Activated naive CD4-positive, alpha-beta T cell treated with anti-CD3 and anti-CD28 coated beads, Interleukin-2, amount 50 U/mL, for 72 hours (primary cell): ENCODE results near the gene VN1R5. TPM values are rescaled to one million over a fixed set of nuclear protein-coding genes. Genes with fewer than 3 reads are reported as not detected.
"Not testable (repeated sequence)": the region's sequence is repeated elsewhere in the genome, so short reads cannot be mapped to it uniquely, and the experiment has no call there.

Experiments
- ATAC-seq, 2 donors: fragments of 150-1000 bp; cut with Tn5 transposase; 2 replicates each; pipeline ENCODE4 v1.10.0; 2021; ENCODE audit warnings: mild to moderate bottlenecking in 2 of 2, moderate library complexity in 2 of 2
- DNase-seq, 2 donors: peaks; one replicate each; pipeline ENCODE4 v3.0.0; 2021 to 2022; ENCODE audit warnings: low spot score in 2 of 2
- H3K27ac Mint-ChIP-seq, 2 donors: one replicate each; pipeline ENCODE4 v1.8.0; 2022; ENCODE audit warnings: mild to moderate bottlenecking in 2 of 2, mixed read lengths in 2 of 2
- H3K36me3 Mint-ChIP-seq, 2 donors: one replicate each; pipeline ENCODE4 v1.8.0; 2022; ENCODE audit warnings: mixed read lengths in 2 of 2
- H3K9me3 Mint-ChIP-seq, 2 donors: one replicate each; pipeline ENCODE4 v1.8.0; 2022; ENCODE audit warnings: mixed read lengths in 2 of 2
- total RNA-seq, 2 donors: library from RNA; stranded (reverse); gene quantifications; one replicate each; pipeline ENCODE4 v1.2.3, GENCODE V29; 2022

VN1R5 gene
- total RNA-seq, 2 donors from 2014 or later, result not detected

DNA sequence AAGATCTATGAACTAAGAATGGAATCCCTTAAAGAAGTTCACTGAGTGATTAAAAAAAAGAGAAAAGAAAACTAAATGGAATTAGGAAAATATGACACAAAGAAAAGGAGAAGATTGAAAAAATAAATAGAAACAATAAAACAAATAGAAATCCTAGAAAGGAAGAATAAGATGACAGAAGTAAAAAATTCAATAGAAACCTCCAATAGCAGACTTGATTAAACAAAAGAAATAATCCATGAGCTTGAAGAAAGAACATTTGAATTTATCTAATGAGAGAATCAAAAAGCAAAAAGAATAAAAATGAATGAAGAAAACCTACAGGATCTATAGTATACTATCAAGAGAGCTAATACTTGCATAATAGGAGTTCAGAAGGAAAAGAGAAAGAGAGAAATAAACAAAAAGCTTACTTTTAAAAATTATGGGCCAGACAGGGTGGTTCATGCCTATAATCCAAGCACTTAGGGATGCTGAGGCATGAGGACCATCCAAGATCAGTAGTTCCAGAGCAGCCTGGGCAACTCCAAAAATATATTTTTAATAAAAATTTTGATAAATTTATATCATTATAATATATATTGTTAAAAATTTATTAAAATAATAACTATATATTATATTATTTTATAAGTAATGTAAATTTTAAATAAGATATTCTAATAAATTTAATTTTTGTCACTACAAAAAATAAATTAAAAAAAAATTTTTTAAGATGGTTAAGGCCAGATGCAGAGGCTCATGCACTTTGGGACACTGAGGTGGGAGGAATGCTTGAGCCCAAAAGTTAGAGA, 9.4 kb upstream of the VN1R5 start:
- peaks cover 0 to 17% of the 10 kb centered on the region in 2 donors for H3K36me3 Mint-ChIP-seq
- DNase-seq (no peak), ATAC-seq (no peak)
- H3K9me3 Mint-ChIP-seq, result peaks cover 26 to 30% of the 10 kb centered on the region in 2 donors
- H3K27ac Mint-ChIP-seq, result no peak overlapping the region

DNA sequence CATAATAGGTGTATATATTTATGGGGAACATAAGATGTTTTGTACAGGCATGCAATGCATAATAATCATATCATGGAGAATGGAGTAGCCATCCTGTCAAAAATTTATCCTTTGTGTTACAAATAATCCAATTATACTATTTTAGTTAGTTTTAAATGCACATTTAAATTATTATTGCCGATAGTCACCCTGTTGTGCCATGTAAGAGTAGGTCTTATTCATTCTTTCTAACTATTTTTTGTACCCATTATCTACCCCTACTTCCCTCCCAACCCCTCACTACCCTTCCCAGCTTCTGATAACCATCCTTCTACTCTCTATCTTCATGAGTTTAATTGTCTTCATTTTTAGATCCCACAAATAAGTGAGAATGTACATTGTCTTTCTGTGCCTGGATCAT, 8.3 kb upstream of the VN1R5 start:
- H3K27ac Mint-ChIP-seq, result no peak overlapping the region
- H3K36me3 Mint-ChIP-seq, result peaks cover 0 to 17% of the 10 kb centered on the region in 2 donors
- H3K9me3 Mint-ChIP-seq, result peaks cover 30 to 32% of the 10 kb centered on the region in 2 donors
- no peak for DNase-seq
- no peak for ATAC-seq

DNA sequence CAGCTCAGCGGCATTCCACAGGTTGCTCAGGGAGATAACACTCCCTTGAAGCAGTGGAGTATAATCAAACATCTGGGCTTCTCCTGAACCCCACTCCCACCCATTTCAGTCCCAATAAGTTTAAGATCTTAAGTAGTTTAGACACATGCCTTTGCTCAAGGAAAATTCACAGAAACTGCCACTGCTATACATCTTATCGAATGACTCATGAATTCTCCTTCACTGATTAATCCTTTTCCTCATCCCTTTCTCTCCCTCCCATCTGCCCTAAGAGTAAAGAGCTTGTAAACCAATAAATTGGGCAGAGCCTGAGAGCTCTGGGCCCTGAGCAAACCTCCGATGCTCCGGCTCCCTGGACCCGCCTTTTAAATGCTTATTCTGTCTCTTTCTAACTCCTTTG, 10.2 kb downstream of the VN1R5 start:
- DNase-seq (no peak), ATAC-seq (no peak)
- Mint-ChIP-seq H3K27ac (no peak overlapping the region), H3K9me3 (peaks cover 8 to 22% of the 10 kb centered on the region in 2 donors), H3K36me3 (peaks cover 7 to 8% of the 10 kb centered on the region in 2 donors)

GRCh38 chr1:247268390-247269045, 12.6 kb downstream of the VN1R5 start:
- no peak for DNase-seq
- peaks cover 9 to 15% of the 10 kb centered on the region in 2 donors for H3K36me3 Mint-ChIP-seq
- ATAC-seq, result no peak
- peak overlapping the region in 1 of 2 donors; percentile 5 for H3K27ac Mint-ChIP-seq
- H3K9me3 Mint-ChIP-seq, result peaks cover 15 to 25% of the 10 kb centered on the region in 2 donors

DNA sequence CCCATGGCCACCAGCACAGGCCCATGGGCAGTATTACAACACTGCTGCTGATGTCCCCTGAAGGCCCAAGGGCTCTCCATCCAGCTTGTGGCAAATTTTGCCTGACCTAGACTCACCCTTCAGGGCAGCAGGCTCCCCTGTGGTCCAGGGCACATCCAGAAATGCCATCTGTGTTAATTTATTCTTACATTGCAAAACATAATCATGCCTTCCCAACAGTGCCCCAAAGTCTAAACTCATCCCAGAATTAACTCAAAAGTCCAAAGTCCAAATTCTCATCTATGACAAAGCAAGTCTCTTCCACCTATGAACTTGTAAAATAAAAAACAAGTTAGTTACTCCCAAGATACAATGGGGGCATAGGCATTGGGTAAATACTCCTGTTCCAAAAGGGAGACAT, 13.3 kb downstream of the VN1R5 start:
- peak overlapping the region in 1 of 2 donors; percentile 5 for H3K27ac Mint-ChIP-seq
- ATAC-seq (no peak), DNase-seq (no peak)
- peaks cover 15 to 21% of the 10 kb centered on the region in 2 donors for H3K9me3 Mint-ChIP-seq
- peaks cover 9 to 15% of the 10 kb centered on the region in 2 donors for H3K36me3 Mint-ChIP-seq

DNA sequence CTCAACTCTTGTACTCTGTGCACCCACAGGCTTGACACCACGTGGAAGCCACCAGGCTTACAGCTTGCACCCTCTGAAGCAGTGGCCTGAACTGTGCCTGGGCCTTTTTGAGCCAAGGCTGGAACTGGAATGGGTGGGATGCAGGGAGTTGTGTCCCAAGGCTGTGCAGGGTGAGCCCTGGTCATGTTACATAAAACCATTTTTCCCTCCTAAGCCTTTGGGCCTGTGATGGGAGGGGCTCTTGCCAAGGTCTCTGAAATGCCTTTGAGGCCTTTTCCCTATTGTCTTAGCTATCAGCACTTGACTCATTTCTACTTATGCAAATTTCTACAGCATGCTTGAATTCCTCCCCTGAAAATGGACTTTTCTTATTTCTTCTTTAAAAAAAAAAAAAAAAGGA, 14.1 kb downstream of the VN1R5 start:
- Mint-ChIP-seq H3K27ac (no peak overlapping the region), H3K36me3 (peaks cover 9 to 15% of the 10 kb centered on the region in 2 donors), H3K9me3 (peaks cover 12 to 21% of the 10 kb centered on the region in 2 donors)
- DNase-seq (no peak), ATAC-seq (no peak)

DNA sequence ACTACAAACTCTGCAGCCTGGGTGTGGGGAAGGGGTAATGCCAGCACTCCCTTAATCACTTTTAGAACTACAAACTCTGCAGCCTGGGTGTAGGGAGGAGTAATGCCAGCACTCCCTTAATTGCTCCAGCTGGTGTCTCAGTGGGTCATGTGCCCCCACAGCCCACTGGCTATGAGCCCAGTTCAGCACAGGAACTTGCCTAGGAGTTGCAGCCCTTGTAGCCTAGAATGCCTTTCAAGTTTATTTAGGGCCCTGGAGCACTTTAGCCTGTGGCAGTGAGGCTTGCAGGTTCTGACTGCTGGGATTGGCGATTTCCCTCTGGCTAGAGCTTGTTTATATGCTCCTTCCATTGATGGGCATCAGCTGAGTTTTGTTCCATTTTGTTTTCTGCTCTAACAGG, 17.1 kb downstream of the VN1R5 start:
- peaks cover 9 to 21% of the 10 kb centered on the region in 2 donors for H3K36me3 Mint-ChIP-seq
- ATAC-seq (no peak), DNase-seq (no peak)
- H3K9me3 Mint-ChIP-seq, result peaks cover 20 to 31% of the 10 kb centered on the region in 2 donors
- no peak overlapping the region for H3K27ac Mint-ChIP-seq

DNA sequence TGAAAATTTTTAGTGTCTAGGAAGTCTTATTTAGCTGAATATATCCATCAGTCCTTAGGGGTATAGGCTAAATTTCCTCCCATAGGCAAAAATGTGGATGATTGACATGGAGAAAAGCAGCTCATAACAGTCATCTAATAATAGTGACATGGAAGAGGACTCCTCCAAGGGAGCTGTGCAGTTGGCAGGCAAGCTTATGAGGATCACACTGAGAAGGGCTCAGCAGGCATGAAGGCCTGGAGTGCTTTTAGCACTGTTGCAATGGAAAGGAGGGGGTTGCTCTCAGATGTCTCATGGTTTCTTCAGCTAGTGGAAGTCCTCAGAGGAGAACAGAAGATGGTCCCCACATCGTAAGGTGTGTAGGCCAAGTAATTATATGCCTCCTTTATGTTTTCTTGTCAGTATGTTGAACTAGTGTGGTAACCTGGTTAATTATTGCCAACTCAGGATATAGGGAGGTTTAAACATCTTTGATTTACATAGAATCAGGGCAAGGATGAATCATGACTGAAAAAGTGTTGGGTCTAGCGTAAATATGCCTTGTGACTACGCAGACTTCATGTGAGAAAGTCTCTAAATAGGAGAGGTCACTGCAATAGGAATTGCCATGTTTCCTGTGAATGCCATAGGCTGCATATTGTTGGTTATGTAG, 18.9 kb downstream of the VN1R5 start:
- ATAC-seq, result no peak
- peaks cover 9 to 21% of the 10 kb centered on the region in 2 donors for H3K36me3 Mint-ChIP-seq
- DNase-seq, result no peak
- H3K27ac Mint-ChIP-seq, result no peak overlapping the region
- peaks cover 20 to 31% of the 10 kb centered on the region in 2 donors for H3K9me3 Mint-ChIP-seq

- no peak for DNase-seq
- Mint-ChIP-seq H3K9me3 (peaks cover 13 to 14% of the 10 kb centered on the region in 2 donors), H3K27ac (no peak overlapping the region), H3K36me3 (peaks cover 0 to 5% of the 10 kb centered on the region in 2 donors)
- no peak for ATAC-seq
Observed at GRCh38 chr1:247277191-247277590, 21.3 kb downstream of the VN1R5 start.

- Mint-ChIP-seq H3K27ac (no peak overlapping the region), H3K36me3 (peaks cover 5% of the 10 kb centered on the region in 2 donors), H3K9me3 (peaks cover 10 to 12% of the 10 kb centered on the region in 2 donors)
- DNase-seq (no peak), ATAC-seq (no peak)
Observed at GRCh38 chr1:247281001-247281574, 25.2 kb downstream of the VN1R5 start.

DNA sequence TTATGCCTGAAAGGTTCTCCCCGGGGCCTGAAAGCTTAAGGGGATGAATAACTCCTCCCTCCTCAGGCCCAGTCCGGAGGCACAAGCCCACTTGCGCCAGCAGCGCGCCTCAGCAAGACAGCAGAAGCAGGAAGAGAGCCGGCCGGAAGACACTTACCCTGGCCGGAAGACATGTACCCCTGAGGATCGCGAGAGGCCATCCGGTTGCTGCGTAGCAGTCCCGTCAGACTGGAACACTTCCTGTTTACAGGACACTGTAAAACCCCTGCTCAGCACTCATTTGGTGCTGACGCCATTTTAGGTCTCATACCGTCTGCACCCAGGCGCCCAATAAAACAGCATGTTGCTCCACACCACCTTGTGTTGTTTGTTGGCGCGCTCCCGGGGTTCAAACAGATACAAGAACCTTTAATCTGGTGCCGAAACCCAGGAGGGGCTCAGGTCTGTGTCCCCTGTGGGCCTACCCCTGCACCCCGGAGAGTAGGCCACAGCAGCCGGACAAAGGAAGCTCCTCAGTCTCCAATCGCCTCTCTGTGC, 30.3 kb downstream of the VN1R5 start:
- Mint-ChIP-seq H3K27ac (no peak overlapping the region), H3K36me3 (peaks cover 24 to 25% of the 10 kb centered on the region in 2 donors), H3K9me3 (peaks cover 19 to 27% of the 10 kb centered on the region in 2 donors)
- no peak for ATAC-seq
- no peak for DNase-seq

GRCh38 chr1:247287460-247287859, 31.6 kb downstream of the VN1R5 start:
- Mint-ChIP-seq H3K27ac (no peak overlapping the region), H3K36me3 (peaks cover 24 to 25% of the 10 kb centered on the region in 2 donors), H3K9me3 (peaks cover 19 to 27% of the 10 kb centered on the region in 2 donors)
- DNase-seq (no peak), ATAC-seq (no peak)

DNA sequence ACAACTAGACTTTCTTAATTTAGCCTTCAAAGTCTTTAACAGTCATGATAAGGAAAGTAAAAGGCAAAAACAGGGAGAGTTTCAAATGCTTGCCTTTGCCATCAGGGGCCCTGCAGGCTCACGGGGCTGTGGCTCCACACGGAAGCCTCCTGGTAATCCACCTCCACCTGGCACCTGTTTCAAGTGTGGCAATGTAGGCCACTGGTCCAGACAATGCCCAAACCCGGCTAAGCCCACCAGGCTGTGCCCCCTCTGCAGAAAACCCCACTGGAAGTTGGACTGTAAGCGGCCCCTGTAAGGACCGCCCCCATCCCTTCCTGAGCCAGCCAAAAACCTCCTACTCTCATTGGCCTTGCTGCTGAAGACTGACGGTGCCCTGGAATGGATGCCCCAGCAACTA, 32.5 kb downstream of the VN1R5 start:
- Mint-ChIP-seq H3K27ac (no peak overlapping the region), H3K36me3 (peaks cover 24 to 25% of the 10 kb centered on the region in 2 donors), H3K9me3 (peaks cover 19 to 27% of the 10 kb centered on the region in 2 donors)
- DNase-seq (no peak), ATAC-seq (no peak)

DNA sequence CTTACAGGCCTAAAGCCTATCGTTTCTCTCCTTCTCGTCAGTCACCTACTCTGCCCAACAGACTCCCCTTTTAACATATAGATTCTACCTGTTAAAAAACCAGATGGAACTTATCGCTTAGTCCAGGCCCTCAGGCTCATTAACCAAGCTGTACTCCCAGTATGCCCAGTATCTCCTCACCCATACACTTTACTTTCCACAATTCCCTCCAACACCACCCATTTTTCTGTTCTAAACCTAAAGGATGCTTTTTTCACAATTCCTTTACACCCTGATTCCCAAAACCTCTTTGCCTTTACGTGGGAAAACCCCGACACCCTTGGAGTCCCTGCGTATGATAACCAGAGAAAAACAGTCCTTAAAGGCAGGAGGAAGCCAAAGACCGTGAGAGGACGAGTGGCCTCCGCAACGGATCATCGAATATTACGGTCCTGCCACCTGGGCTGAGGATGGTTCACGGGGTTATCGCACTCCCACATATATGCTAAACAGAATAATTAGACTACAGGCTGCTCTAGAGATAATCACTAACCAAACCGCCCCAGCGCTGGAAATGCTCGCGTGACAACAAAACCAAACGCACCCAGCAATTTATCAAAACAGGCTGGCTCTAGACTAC, 33.5 kb downstream of the VN1R5 start:
- H3K27ac Mint-ChIP-seq, result peak overlapping the region in 1 of 2 donors; percentile 47
- peaks cover 24 to 25% of the 10 kb centered on the region in 2 donors for H3K36me3 Mint-ChIP-seq
- ATAC-seq, DNase-seq: not testable (repeated sequence)
- H3K9me3 Mint-ChIP-seq, result peaks cover 19 to 27% of the 10 kb centered on the region in 2 donors

DNA sequence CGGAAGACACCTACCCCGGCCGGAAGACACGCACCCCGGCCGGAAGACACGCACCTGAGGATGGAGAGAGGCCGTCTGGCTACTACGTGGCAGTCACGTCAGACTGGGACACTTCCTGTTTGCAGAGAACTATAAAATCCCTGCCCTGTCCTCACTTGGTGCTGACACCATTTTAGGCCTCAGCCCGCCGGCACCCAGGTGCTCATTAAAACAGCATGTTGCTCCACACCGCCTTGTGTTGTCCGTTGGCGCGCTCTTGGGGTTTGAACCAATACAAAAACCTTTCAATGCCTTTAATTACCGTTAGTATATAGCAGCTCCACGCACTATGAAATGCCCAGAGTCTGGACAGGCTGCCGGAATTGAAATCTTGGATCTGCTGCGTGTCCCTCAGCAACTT, 34.7 kb downstream of the VN1R5 start:
- DNase-seq (no peak), ATAC-seq (no peak)
- Mint-ChIP-seq H3K36me3 (peaks cover 24 to 25% of the 10 kb centered on the region in 2 donors), H3K27ac (no peak overlapping the region), H3K9me3 (peaks cover 19 to 27% of the 10 kb centered on the region in 2 donors)

- Mint-ChIP-seq H3K27ac (peak overlapping the region in 1 of 2 donors; percentile 58), H3K9me3 (peaks cover 15 to 22% of the 10 kb centered on the region in 2 donors), H3K36me3 (peaks cover 19 to 21% of the 10 kb centered on the region in 2 donors)
- no peak for DNase-seq
- no peak for ATAC-seq
Observed at GRCh38 chr1:247291161-247291560, 35.3 kb downstream of the VN1R5 start.
